Trophoblast cell (in vitro differentiated cells and primary cell): ENCODE results near the gene LRFN2.

Experiments used
- DNase-seq, 2 donors: peaks; one replicate each; pipeline ENCODE4 v3.0.0-alpha.2; 2016
- H2AFZ ChIP-seq: 2 replicates; pipeline ENCODE4 v1.6.1; 2013; ENCODE audit warnings: low read length, moderate library complexity, mild to moderate bottlenecking; ENCODE audit not compliant: insufficient read depth, poor library complexity
- H2AK5ac ChIP-seq: 2 replicates; pipeline ENCODE4 v1.6.1; 2013; ENCODE audit warnings: mild to moderate bottlenecking, low read length
- H2BK120ac ChIP-seq: 2 replicates; pipeline ENCODE4 v1.6.1; 2013; ENCODE audit warnings: low read length, mild to moderate bottlenecking, moderate library complexity; ENCODE audit not compliant: insufficient read depth, poor library complexity
- H2BK12ac ChIP-seq: 2 replicates; pipeline ENCODE4 v1.6.1; 2013; ENCODE audit warnings: mild to moderate bottlenecking, low read length, moderate library complexity
- H2BK5ac ChIP-seq: 2 replicates; pipeline ENCODE4 v1.6.1; 2013; ENCODE audit warnings: low read length, low read depth, moderate library complexity, mild to moderate bottlenecking; ENCODE audit not compliant: poor library complexity
- H3K14ac ChIP-seq: 2 replicates; pipeline ENCODE4 v1.6.1; 2013; ENCODE audit warnings: mild to moderate bottlenecking, low read length
- H3K18ac ChIP-seq: 2 replicates; pipeline ENCODE4 v1.6.1; 2013; ENCODE audit warnings: mild to moderate bottlenecking, low read length
- H3K23ac ChIP-seq: 2 replicates; pipeline ENCODE4 v1.6.1; 2013; ENCODE audit warnings: low read length
- H3K27ac ChIP-seq: 2 replicates; pipeline ENCODE4 v1.5.1; 2013; ENCODE audit warnings: low read depth, mild to moderate bottlenecking, inconsistent platforms, low read length, moderate library complexity
- H3K27me3 ChIP-seq: 2 replicates; pipeline ENCODE4 v1.6.1; 2013; ENCODE audit warnings: inconsistent platforms, mild to moderate bottlenecking, low read length, moderate library complexity; ENCODE audit not compliant: insufficient read depth
- H3K36me3 ChIP-seq, 2 experiments: 1 replicate in 1 of 2; 2 replicates in 1 of 2; pipeline ENCODE4 v1.6.1; 2013; ENCODE audit warnings: low read length in 2 of 2, mild to moderate bottlenecking in 2 of 2, moderate library complexity in 1 of 2; ENCODE audit not compliant: insufficient read depth in 2 of 2, control insufficient read depth in 1 of 2
- H3K4ac ChIP-seq: 2 replicates; pipeline ENCODE4 v1.6.1; 2013; ENCODE audit warnings: low read depth, mild to moderate bottlenecking, low read length, moderate library complexity
- H3K4me1 ChIP-seq, 2 experiments: 1 replicate in 1 of 2; 2 replicates in 1 of 2; pipeline ENCODE4 v1.6.1; 2013; ENCODE audit warnings: low read length in 2 of 2, mild to moderate bottlenecking in 2 of 2, moderate library complexity in 1 of 2; ENCODE audit not compliant: insufficient read depth in 2 of 2, control insufficient read depth in 1 of 2
- H3K4me2 ChIP-seq: 2 replicates; pipeline ENCODE4 v1.6.1; 2013; ENCODE audit warnings: inconsistent platforms, mild to moderate bottlenecking, low read length, moderate library complexity
- H3K4me3 ChIP-seq: 2 replicates; pipeline ENCODE4 v1.5.1; 2013; ENCODE audit warnings: mild to moderate bottlenecking, low read depth, low read length, inconsistent platforms
- H3K79me1 ChIP-seq: one replicate; pipeline ENCODE4 v1.6.1; 2013; ENCODE audit warnings: low read length
- H3K79me2 ChIP-seq: 2 replicates; pipeline ENCODE4 v1.6.1; 2013; ENCODE audit warnings: low read length, mild to moderate bottlenecking; ENCODE audit not compliant: control insufficient read depth, insufficient read depth, poor library complexity
- H3K9ac ChIP-seq: 2 replicates; pipeline ENCODE4 v1.6.1; 2013; ENCODE audit warnings: mild to moderate bottlenecking, low read length
- H3K9me3 ChIP-seq: 2 replicates; pipeline ENCODE4 v1.6.1; 2013; ENCODE audit warnings: low read depth, mild to moderate bottlenecking, control low read depth, inconsistent platforms, low read length; ENCODE audit not compliant: insufficient read depth
- H4K12ac ChIP-seq: 2 replicates; pipeline ENCODE4 v1.6.1; 2013; ENCODE audit warnings: low read depth, mild to moderate bottlenecking, low read length, moderate library complexity
- H4K8ac ChIP-seq: 2 replicates; pipeline ENCODE4 v1.6.1; 2013; ENCODE audit warnings: low read depth, mild to moderate bottlenecking, low read length, moderate library complexity
- H4K91ac ChIP-seq: one replicate; pipeline ENCODE4 v1.6.1; 2013; ENCODE audit warnings: low read depth, mild to moderate bottlenecking, low read length, moderate library complexity
- WGBS: extraction: QIAGEN DNeasy Blood & Tissue Kit; methylation state at CpG from one replicate; pipeline ENCODE4 v1.1.7; 2013; ENCODE audit warnings: missing lambda C conversion rate; ENCODE audit not compliant: insufficient read length, insufficient coverage; ENCODE audit errors: extremely low coverage; 5-methylcytosine and 5-hydroxymethylcytosine counted together

The LRFN2 gene

GRCh38 chr6:40611912-40612311 is 24.7 kb upstream of the LRFN2 start:
- Histone ChIP-seq H3K27me3 (no peaks in the 10 kb centered on the region), H3K9me3 (no peaks in the 10 kb centered on the region), H4K8ac (no peak overlapping the region), H2BK120ac (no peak overlapping the region), H2AK5ac (no peak overlapping the region), H3K27ac (no peak overlapping the region), H4K12ac (no peak overlapping the region), H3K79me2 (no peaks in the 10 kb centered on the region), H3K23ac (no peak overlapping the region), H2BK5ac (no peak overlapping the region), H3K4me2 (no peak overlapping the region), H3K4me1 (no peaks in the 10 kb centered on the region), H3K79me1 (no peaks in the 10 kb centered on the region), H3K9ac (no peak overlapping the region), H3K14ac (no peak overlapping the region), H2AFZ (no peak overlapping the region), H3K18ac (no peak overlapping the region), H3K4ac (no peak overlapping the region), H4K91ac (no peak overlapping the region), H3K36me3 (no peaks in the 10 kb centered on the region), H3K4me3 (no peak overlapping the region), H2BK12ac (no peak overlapping the region)
- no CpG with 5 or more reads among the region's 8 CpGs for WGBS
- no peak for DNase-seq

- DNase-seq: no peak
- Histone ChIP-seq H2AFZ (no peak overlapping the region), H2BK120ac (no peak overlapping the region), H3K27ac (no peak overlapping the region), H3K9me3 (no peaks in the 10 kb centered on the region), H4K12ac (no peak overlapping the region), H3K9ac (no peak overlapping the region), H3K4me1 (no peaks in the 10 kb centered on the region), H3K4ac (no peak overlapping the region), H4K91ac (no peak overlapping the region), H4K8ac (no peak overlapping the region), H3K79me1 (no peaks in the 10 kb centered on the region), H3K36me3 (no peaks in the 10 kb centered on the region), H3K23ac (no peak overlapping the region), H2BK5ac (no peak overlapping the region), H3K4me3 (no peak overlapping the region), H3K79me2 (no peaks in the 10 kb centered on the region), H3K14ac (no peak overlapping the region), H2AK5ac (no peak overlapping the region), H2BK12ac (no peak overlapping the region), H3K27me3 (no peaks in the 10 kb centered on the region), H3K4me2 (no peak overlapping the region), H3K18ac (no peak overlapping the region)
- WGBS: no CpG with 5 or more reads among the region's 5 CpGs
These were observed 24.3 kb upstream of the LRFN2 start for GRCh38 chr6:40611434-40611833.

GRCh38 chr6:40610229-40610628 is 23.1 kb upstream of the LRFN2 start:
- Histone ChIP-seq H4K91ac (no peak overlapping the region), H2AK5ac (no peak overlapping the region), H3K9me3 (no peaks in the 10 kb centered on the region), H3K4ac (no peak overlapping the region), H3K4me2 (no peak overlapping the region), H2BK5ac (no peak overlapping the region), H3K79me1 (no peaks in the 10 kb centered on the region), H3K14ac (no peak overlapping the region), H3K4me1 (no peaks in the 10 kb centered on the region), H3K27ac (no peak overlapping the region), H3K9ac (no peak overlapping the region), H2BK12ac (no peak overlapping the region), H3K18ac (no peak overlapping the region), H2BK120ac (no peak overlapping the region), H3K79me2 (no peaks in the 10 kb centered on the region), H4K8ac (no peak overlapping the region), H3K23ac (no peak overlapping the region), H3K4me3 (no peak overlapping the region), H3K36me3 (no peaks in the 10 kb centered on the region), H2AFZ (no peak overlapping the region), H4K12ac (no peak overlapping the region), H3K27me3 (no peaks in the 10 kb centered on the region)
- no CpG with 5 or more reads among the region's 2 CpGs for WGBS
- no peak for DNase-seq

- Histone ChIP-seq H3K4me3 (no peak overlapping the region), H3K18ac (no peak overlapping the region), H3K14ac (no peak overlapping the region), H2AFZ (no peak overlapping the region), H3K36me3 (no peaks in the 10 kb centered on the region), H3K4me1 (no peaks in the 10 kb centered on the region), H4K12ac (no peak overlapping the region), H2BK5ac (no peak overlapping the region), H2AK5ac (no peak overlapping the region), H4K8ac (no peak overlapping the region), H3K23ac (no peak overlapping the region), H3K79me1 (no peaks in the 10 kb centered on the region), H3K4ac (no peak overlapping the region), H3K9me3 (no peaks in the 10 kb centered on the region), H3K79me2 (no peaks in the 10 kb centered on the region), H3K4me2 (no peak overlapping the region), H2BK120ac (no peak overlapping the region), H3K27ac (no peak overlapping the region), H4K91ac (no peak overlapping the region), H3K9ac (no peak overlapping the region), H3K27me3 (no peaks in the 10 kb centered on the region), H2BK12ac (no peak overlapping the region)
- no CpG with 5 or more reads among the region's 4 CpGs for WGBS
- DNase-seq: no peak
These were observed 19.8 kb upstream of the LRFN2 start for GRCh38 chr6:40606981-40607380.
